Stimulated activated CD8-positive, alpha-beta memory T cell treated with anti-CD3 and anti-CD28 coated beads, Interleukin-15, amount 100 ng/mL, for 48 hours (primary cell): Measurements from ENCODE around the gene GPRIN3.

ENCODE experiments used
- DNase-seq, 2 donors: peaks; one replicate each; pipeline ENCODE4 v3.0.0-alpha.2; 2020; ENCODE audit warnings: low read depth in 2 of 2

The GPRIN3 gene

GRCh38 chr4:89290727-89291516 is 16.7 kb downstream of the GPRIN3 start:
- DNase-seq, result no peak

- DNase-seq, result no peak
Observed at GRCh38 chr4:89289312-89289711, 18.3 kb downstream of the GPRIN3 start.

GRCh38 chr4:89288430-89288829 is 19.2 kb downstream of the GPRIN3 start:
- no peak for DNase-seq

GRCh38 chr4:89287945-89288344 is 19.7 kb downstream of the GPRIN3 start:
- DNase-seq, result no peak

GRCh38 chr4:89285745-89286144 is 21.9 kb downstream of the GPRIN3 start:
- no peak for DNase-seq

GRCh38 chr4:89284828-89285227 is 22.8 kb downstream of the GPRIN3 start:
- DNase-seq, result no peak

GRCh38 chr4:89284020-89284424 is 23.6 kb downstream of the GPRIN3 start:
- DNase-seq, result no peak

- no peak for DNase-seq
Observed at GRCh38 chr4:89283226-89284009, 24.2 kb downstream of the GPRIN3 start.

- DNase-seq, result no peak
Observed at GRCh38 chr4:89279385-89279784, 28.2 kb downstream of the GPRIN3 start.

- no peak for DNase-seq
Observed at GRCh38 chr4:89277412-89277811, 30.2 kb downstream of the GPRIN3 start.

GRCh38 chr4:89276296-89276695 is 31.3 kb downstream of the GPRIN3 start:
- DNase-seq, result no peak

- no peak for DNase-seq
Observed at GRCh38 chr4:89275587-89275986, 32.0 kb downstream of the GPRIN3 start.

- no peak for DNase-seq
Observed at GRCh38 chr4:89273741-89274141, 33.9 kb downstream of the GPRIN3 start.

- DNase-seq, result no peak
Observed at GRCh38 chr4:89270792-89271191, 36.8 kb downstream of the GPRIN3 start.

GRCh38 chr4:89269121-89269666 is 38.4 kb downstream of the GPRIN3 start:
- no peak for DNase-seq

- no peak for DNase-seq
Observed at GRCh38 chr4:89268679-89269078, 38.9 kb downstream of the GPRIN3 start.

GRCh38 chr4:89267846-89268245 is 39.8 kb downstream of the GPRIN3 start:
- DNase-seq, result no peak

GRCh38 chr4:89267392-89267791 is 40.2 kb downstream of the GPRIN3 start:
- DNase-seq, result no peak

- DNase-seq, result no peak
Observed at GRCh38 chr4:89266128-89266527, 41.5 kb downstream of the GPRIN3 start.

- DNase-seq, result no peak
Observed at GRCh38 chr4:89263265-89263664, 44.3 kb downstream of the GPRIN3 start.

GRCh38 chr4:89259301-89260028 is 48.1 kb downstream of the GPRIN3 start:
- DNase-seq, result no peak

- DNase-seq, result no peak
Observed at GRCh38 chr4:89258506-89258905, 49.1 kb downstream of the GPRIN3 start.
